Trophoblast cell (in vitro differentiated cells and primary cell): Measurements from ENCODE around the gene HSD17B10.

Source experiments
- DNase-seq, 2 donors: peaks; one replicate each; pipeline ENCODE4 v3.0.0-alpha.2; 2016
- H2AFZ ChIP-seq: 2 replicates; pipeline ENCODE4 v1.6.1; 2013; ENCODE audit warnings: low read length, moderate library complexity, mild to moderate bottlenecking; ENCODE audit not compliant: insufficient read depth, poor library complexity
- H2AK5ac ChIP-seq: 2 replicates; pipeline ENCODE4 v1.6.1; 2013; ENCODE audit warnings: mild to moderate bottlenecking, low read length
- H2BK120ac ChIP-seq: 2 replicates; pipeline ENCODE4 v1.6.1; 2013; ENCODE audit warnings: low read length, mild to moderate bottlenecking, moderate library complexity; ENCODE audit not compliant: insufficient read depth, poor library complexity
- H2BK12ac ChIP-seq: 2 replicates; pipeline ENCODE4 v1.6.1; 2013; ENCODE audit warnings: mild to moderate bottlenecking, low read length, moderate library complexity
- H2BK5ac ChIP-seq: 2 replicates; pipeline ENCODE4 v1.6.1; 2013; ENCODE audit warnings: low read length, low read depth, moderate library complexity, mild to moderate bottlenecking; ENCODE audit not compliant: poor library complexity
- H3K14ac ChIP-seq: 2 replicates; pipeline ENCODE4 v1.6.1; 2013; ENCODE audit warnings: mild to moderate bottlenecking, low read length
- H3K18ac ChIP-seq: 2 replicates; pipeline ENCODE4 v1.6.1; 2013; ENCODE audit warnings: mild to moderate bottlenecking, low read length
- H3K23ac ChIP-seq: 2 replicates; pipeline ENCODE4 v1.6.1; 2013; ENCODE audit warnings: low read length
- H3K27ac ChIP-seq: 2 replicates; pipeline ENCODE4 v1.5.1; 2013; ENCODE audit warnings: low read depth, mild to moderate bottlenecking, inconsistent platforms, low read length, moderate library complexity
- H3K27me3 ChIP-seq: 2 replicates; pipeline ENCODE4 v1.6.1; 2013; ENCODE audit warnings: inconsistent platforms, mild to moderate bottlenecking, low read length, moderate library complexity; ENCODE audit not compliant: insufficient read depth
- H3K36me3 ChIP-seq, 2 experiments: 1 replicate in 1 of 2; 2 replicates in 1 of 2; pipeline ENCODE4 v1.6.1; 2013; ENCODE audit warnings: low read length in 2 of 2, mild to moderate bottlenecking in 2 of 2, moderate library complexity in 1 of 2; ENCODE audit not compliant: insufficient read depth in 2 of 2, control insufficient read depth in 1 of 2
- H3K4ac ChIP-seq: 2 replicates; pipeline ENCODE4 v1.6.1; 2013; ENCODE audit warnings: low read depth, mild to moderate bottlenecking, low read length, moderate library complexity
- H3K4me1 ChIP-seq, 2 experiments: 1 replicate in 1 of 2; 2 replicates in 1 of 2; pipeline ENCODE4 v1.6.1; 2013; ENCODE audit warnings: low read length in 2 of 2, mild to moderate bottlenecking in 2 of 2, moderate library complexity in 1 of 2; ENCODE audit not compliant: insufficient read depth in 2 of 2, control insufficient read depth in 1 of 2
- H3K4me2 ChIP-seq: 2 replicates; pipeline ENCODE4 v1.6.1; 2013; ENCODE audit warnings: inconsistent platforms, mild to moderate bottlenecking, low read length, moderate library complexity
- H3K4me3 ChIP-seq: 2 replicates; pipeline ENCODE4 v1.5.1; 2013; ENCODE audit warnings: mild to moderate bottlenecking, low read depth, low read length, inconsistent platforms
- H3K79me1 ChIP-seq: one replicate; pipeline ENCODE4 v1.6.1; 2013; ENCODE audit warnings: low read length
- H3K79me2 ChIP-seq: 2 replicates; pipeline ENCODE4 v1.6.1; 2013; ENCODE audit warnings: low read length, mild to moderate bottlenecking; ENCODE audit not compliant: control insufficient read depth, insufficient read depth, poor library complexity
- H3K9ac ChIP-seq: 2 replicates; pipeline ENCODE4 v1.6.1; 2013; ENCODE audit warnings: mild to moderate bottlenecking, low read length
- H3K9me3 ChIP-seq: 2 replicates; pipeline ENCODE4 v1.6.1; 2013; ENCODE audit warnings: low read depth, mild to moderate bottlenecking, control low read depth, inconsistent platforms, low read length; ENCODE audit not compliant: insufficient read depth
- H4K12ac ChIP-seq: 2 replicates; pipeline ENCODE4 v1.6.1; 2013; ENCODE audit warnings: low read depth, mild to moderate bottlenecking, low read length, moderate library complexity
- H4K8ac ChIP-seq: 2 replicates; pipeline ENCODE4 v1.6.1; 2013; ENCODE audit warnings: low read depth, mild to moderate bottlenecking, low read length, moderate library complexity
- H4K91ac ChIP-seq: one replicate; pipeline ENCODE4 v1.6.1; 2013; ENCODE audit warnings: low read depth, mild to moderate bottlenecking, low read length, moderate library complexity
- WGBS: extraction: QIAGEN DNeasy Blood & Tissue Kit; methylation state at CpG from one replicate; pipeline ENCODE4 v1.1.7; 2013; ENCODE audit warnings: missing lambda C conversion rate; ENCODE audit not compliant: insufficient read length, insufficient coverage; ENCODE audit errors: extremely low coverage; 5-methylcytosine and 5-hydroxymethylcytosine counted together

Gene HSD17B10

GRCh38 chrX:53437206-53437605 lies 3.0 kb upstream of the HSD17B10 start:
- Histone ChIP-seq H3K4me1 (peaks cover 6 to 9% of the 10 kb centered on the region in 2 experiments), H3K27me3 (no peaks in the 10 kb centered on the region), H4K91ac (no peak overlapping the region), H2AK5ac (no peak overlapping the region), H4K8ac (no peak overlapping the region), H2AFZ (no peak overlapping the region), H3K79me1 (no peaks in the 10 kb centered on the region), H3K27ac (no peak overlapping the region), H4K12ac (no peak overlapping the region), H3K36me3 (peaks cover 0 to under 1% of the 10 kb centered on the region in 2 experiments), H3K4me2 (no peak overlapping the region), H2BK5ac (no peak overlapping the region), H3K9me3 (no peaks in the 10 kb centered on the region), H3K4me3 (no peak overlapping the region), H3K4ac (no peak overlapping the region), H3K14ac (no peak overlapping the region), H3K18ac (no peak overlapping the region), H3K9ac (no peak overlapping the region), H2BK12ac (no peak overlapping the region), H2BK120ac (no peak overlapping the region), H3K79me2 (peaks cover 4% of the 10 kb centered on the region), H3K23ac (no peak overlapping the region)
- DNase-seq: no peak
- no CpG with 5 or more reads among the region's 2 CpGs for WGBS

GRCh38 chrX:53435997-53436396 lies 1.8 kb upstream of the HSD17B10 start:
- Histone ChIP-seq H2BK5ac (no peak overlapping the region), H4K91ac (no peak overlapping the region), H3K36me3 (peaks cover 10 to 12% of the 10 kb centered on the region in 2 experiments), H3K27ac (no peak overlapping the region), H3K23ac (no peak overlapping the region), H3K79me1 (no peaks in the 10 kb centered on the region), H3K27me3 (no peaks in the 10 kb centered on the region), H3K4me3 (no peak overlapping the region), H3K9ac (no peak overlapping the region), H2AFZ (no peak overlapping the region), H3K9me3 (no peaks in the 10 kb centered on the region), H3K14ac (no peak overlapping the region), H3K4ac (no peak overlapping the region), H3K4me1 (peaks cover 5 to 6% of the 10 kb centered on the region in 2 experiments), H3K18ac (no peak overlapping the region), H4K12ac (no peak overlapping the region), H3K4me2 (no peak overlapping the region), H2AK5ac (no peak overlapping the region), H2BK12ac (no peak overlapping the region), H3K79me2 (peaks cover 4% of the 10 kb centered on the region), H4K8ac (no peak overlapping the region), H2BK120ac (no peak overlapping the region)
- WGBS: no CpG with 5 or more reads among the region's 4 CpGs
- DNase-seq: peak; percentile 50 to 90

GRCh38 chrX:53430231-53430630 lies 3.9 kb downstream of the HSD17B10 start:
- H3K79me1 ChIP-seq: no peaks in the 10 kb centered on the region
- H3K4me2 ChIP-seq: no peak overlapping the region
- no peaks in the 10 kb centered on the region for H3K9me3 ChIP-seq
- no peak overlapping the region for H4K12ac ChIP-seq
- no peak overlapping the region for H3K4me3 ChIP-seq
- peaks cover 4% of the 10 kb centered on the region for H3K79me2 ChIP-seq
- H2AK5ac ChIP-seq: no peak overlapping the region
- H3K18ac ChIP-seq: no peak overlapping the region
- no peak overlapping the region for H4K8ac ChIP-seq
- H3K23ac ChIP-seq: no peak overlapping the region
- no peak for DNase-seq
- no CpG with 5 or more reads among the region's 9 CpGs for WGBS
- no peaks in the 10 kb centered on the region for H3K27me3 ChIP-seq
- peaks cover 12 to 25% of the 10 kb centered on the region in 2 experiments for H3K36me3 ChIP-seq
- no peak overlapping the region for H3K27ac ChIP-seq
- no peak overlapping the region for H3K9ac ChIP-seq
- no peak overlapping the region for H2BK12ac ChIP-seq
- no peak overlapping the region for H3K4ac ChIP-seq
- H3K14ac ChIP-seq: no peak overlapping the region
- H4K91ac ChIP-seq: no peak overlapping the region
- peaks cover 4 to 5% of the 10 kb centered on the region in 2 experiments for H3K4me1 ChIP-seq
- H2AFZ ChIP-seq: no peak overlapping the region
- H2BK5ac ChIP-seq: no peak overlapping the region
- H2BK120ac ChIP-seq: no peak overlapping the region

GRCh38 chrX:53429755-53430154 lies 4.4 kb downstream of the HSD17B10 start:
- Histone ChIP-seq H2BK5ac (no peak overlapping the region), H3K79me1 (no peaks in the 10 kb centered on the region), H2BK12ac (no peak overlapping the region), H3K27ac (no peak overlapping the region), H3K27me3 (no peaks in the 10 kb centered on the region), H2AK5ac (no peak overlapping the region), H2AFZ (no peak overlapping the region), H4K91ac (no peak overlapping the region), H3K9me3 (no peaks in the 10 kb centered on the region), H3K4ac (no peak overlapping the region), H3K79me2 (peaks cover 4% of the 10 kb centered on the region), H3K23ac (no peak overlapping the region), H3K36me3 (peaks cover 12 to 25% of the 10 kb centered on the region in 2 experiments), H3K14ac (no peak overlapping the region), H4K8ac (no peak overlapping the region), H4K12ac (no peak overlapping the region), H3K18ac (no peak overlapping the region), H3K4me3 (no peak overlapping the region), H3K4me2 (no peak overlapping the region), H2BK120ac (no peak overlapping the region), H3K4me1 (peaks cover 4 to 5% of the 10 kb centered on the region in 2 experiments), H3K9ac (no peak overlapping the region)
- DNase-seq: no peak
- no CpG with 5 or more reads among the region's 8 CpGs for WGBS
